HepG2 (cell line): ENCODE measurements around the gene MYO7A. TPM values are rescaled to one million over a fixed set of nuclear protein-coding genes. Genes with fewer than 3 reads are reported as not detected.

Experiments
- ASH2L ChIP-seq: fragments of 300-600, 200-600 bp; sonication (generic); IDR thresholded peaks from 2 replicates; pipeline ENCODE4 v1.7.0; 2017; ENCODE audit warnings: low read depth, mild to moderate bottlenecking, moderate library complexity, mixed read lengths, low read length; ENCODE audit not compliant: insufficient read length
- EZH2 ChIP-seq: conservative IDR thresholded peaks from 2 replicates; pipeline ENCODE4 v1.6.1; 2012; ENCODE audit warnings: mild to moderate bottlenecking, low read depth, low read length, moderate library complexity
- NFIB ChIP-seq: sonication (generic); formaldehyde crosslinking; IDR thresholded peaks from 2 replicates; pipeline ENCODE4 v1.9.0; 2021; ENCODE audit warnings: missing genetic modification reagents, mild to moderate bottlenecking, borderline replicate concordance
- NPAS2 ChIP-seq: sonication (generic); formaldehyde crosslinking; IDR thresholded peaks from 2 replicates; pipeline ENCODE4 v1.8.0; 2022; ENCODE audit warnings: mild to moderate bottlenecking, missing genetic modification reagents, borderline replicate concordance
- NR1H2 ChIP-seq: sonication (generic); formaldehyde crosslinking; IDR thresholded peaks from 2 replicates; pipeline ENCODE4 v1.8.1; 2022; ENCODE audit warnings: low read depth, missing genetic modification reagents, borderline replicate concordance
- PLRG1 ChIP-seq: fragments of 450-650 bp; conservative IDR thresholded peaks from 2 replicates; pipeline ENCODE4 v1.6.1; 2016
- POLR2A ChIP-seq, 2 experiments: IDR thresholded peaks; 2 replicates each; pipeline ENCODE4 v1.6.1; 2011; ENCODE audit warnings: low read depth in 2 of 2, low read length in 2 of 2, mild to moderate bottlenecking in 1 of 2, moderate library complexity in 1 of 2; ENCODE audit not compliant: insufficient read depth in 1 of 2
- PRMT3 ChIP-seq: sonication (generic); formaldehyde crosslinking; IDR thresholded peaks from 2 replicates; pipeline ENCODE4 v1.8.1; 2022; ENCODE audit warnings: low read depth, mild to moderate bottlenecking, moderate library complexity, missing genetic modification reagents, borderline replicate concordance
- SALL1 ChIP-seq: sonication (generic); formaldehyde crosslinking; IDR thresholded peaks from 2 replicates; pipeline ENCODE4 v1.8.0; 2022; ENCODE audit warnings: mild to moderate bottlenecking, missing genetic modification reagents
- TEAD3 ChIP-seq: optimal IDR thresholded peaks from 2 replicates; pipeline ENCODE3; 2016; ENCODE audit warnings: borderline replicate concordance
- ZKSCAN1 ChIP-seq: fragments of 150-350 bp; IDR thresholded peaks from 2 replicates; pipeline ENCODE4 v1.6.1; 2014; ENCODE audit warnings: low read length
- ZNF225 ChIP-seq: sonication (generic); formaldehyde crosslinking; IDR thresholded peaks from 2 replicates; pipeline ENCODE4 v1.4.0; 2020; ENCODE audit warnings: mild to moderate bottlenecking, missing genetic modification reagents
- ZNF256 ChIP-seq: sonication (generic); formaldehyde crosslinking; conservative IDR thresholded peaks from 2 replicates; pipeline ENCODE4 v1.4.0; 2020; ENCODE audit warnings: missing genetic modification reagents
- ZNF564 ChIP-seq: sonication (generic); formaldehyde crosslinking; IDR thresholded peaks from 2 replicates; pipeline ENCODE4 v1.8.1; 2023; ENCODE audit warnings: mild to moderate bottlenecking, missing genetic modification reagents
- ZNF776 ChIP-seq: sonication (generic); formaldehyde crosslinking; IDR thresholded peaks from 2 replicates; pipeline ENCODE4 v1.4.0; 2020; ENCODE audit warnings: mild to moderate bottlenecking, missing genetic modification reagents
- polyA plus RNA-seq, 8 experiments: library from polyadenylated mRNA; depleted of rRNA in 3 of 8; stranded (reverse) in 7 of 8; unstranded in 1 of 8; fragments of >200 nt; fragmentation: Illumina TruSeq in 4 of 8; extraction: Trizol in 4 of 8; gene quantifications; 2 replicates each; pipeline versions ENCODE4 v1.2.1 to v1.2.3, GENCODE V29; 2011 to 2016; ENCODE audit warnings: low read depth in 4 of 8, missing spikeins in 1 of 8, mixed read lengths in 1 of 8; ENCODE audit not compliant: insufficient read depth in 1 of 8
- total RNA-seq, 5 experiments: library from RNA; depleted of rRNA; stranded (reverse); fragments of >200 nt; fragmentation: Illumina TruSeq; extraction: Trizol; gene quantifications; 2 replicates each; pipeline ENCODE4 v1.2.3, GENCODE V29; 2016; ENCODE audit warnings: low read depth in 1 of 5
- TF ChIP-seq, protein P1 (sequence below): sonication (generic); formaldehyde crosslinking; IDR thresholded peaks from 2 replicates; pipeline ENCODE4 v1.4.0; 2020; ENCODE audit warnings: mild to moderate bottlenecking, missing genetic modification reagents
- TF ChIP-seq, protein P2 (sequence below): sonication (generic); formaldehyde crosslinking; IDR thresholded peaks from 2 replicates; pipeline ENCODE4 v1.5.0; 2020; ENCODE audit warnings: missing genetic modification reagents
- TF ChIP-seq, protein P3 (sequence below), 2 experiments: fragments of 450-650 bp in 1 of 2; sonication (generic) in 1 of 2; formaldehyde crosslinking; IDR thresholded peaks; 2 replicates each; pipeline versions ENCODE4 v1.5.0 to v1.8.0; 2020 to 2022; ENCODE audit warnings: mild to moderate bottlenecking in 1 of 2, missing genetic modification reagents in 1 of 2
- TF ChIP-seq, protein P4 (sequence below): IDR thresholded peaks from 2 replicates; pipeline ENCODE4 v1.6.1; 2016
- TF ChIP-seq, protein P5 (sequence below): sonication (generic); formaldehyde crosslinking; conservative IDR thresholded peaks from 2 replicates; pipeline ENCODE4 v1.8.0; 2022; ENCODE audit warnings: missing genetic modification reagents
- TF ChIP-seq, protein P6 (sequence below): sonication (generic); formaldehyde crosslinking; IDR thresholded peaks from 2 replicates; pipeline ENCODE4 v1.4.0; 2020; ENCODE audit warnings: missing genetic modification reagents, low read depth, mild to moderate bottlenecking, borderline replicate concordance

Gene MYO7A
- total and polyA plus RNA-seq, 2 of the 13 experiments (the other 11 are each of a cell fraction or from before 2014, with no cell fraction given) = 7.5 to 10.0 TPM

DNA sequence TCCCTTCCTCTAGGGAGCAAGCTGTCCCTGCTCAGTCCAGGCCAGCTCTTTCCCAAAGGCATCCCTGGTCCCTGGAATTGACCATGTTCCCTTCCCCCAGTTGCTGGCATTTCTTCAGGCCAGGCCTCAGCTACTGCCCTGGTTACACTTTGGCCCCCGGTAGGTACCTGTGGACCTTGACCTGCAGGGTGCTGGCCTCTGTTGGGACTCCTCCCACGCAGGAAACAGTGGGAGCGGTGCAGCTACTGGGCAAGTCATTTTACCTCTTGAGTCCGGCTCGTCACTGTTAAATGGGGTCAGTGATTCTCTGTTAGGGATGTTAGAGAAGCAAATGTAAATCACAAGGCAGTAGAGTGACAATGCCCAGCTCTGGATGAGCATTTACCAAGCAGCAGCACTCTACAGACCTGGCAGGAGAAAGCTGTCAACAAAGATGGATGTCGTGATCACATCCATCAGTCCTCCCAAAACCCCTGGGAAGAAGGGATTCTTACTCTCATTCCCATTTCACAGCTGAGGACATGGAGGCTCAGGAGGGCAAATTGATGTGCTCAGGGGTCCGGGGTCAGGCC lies 16.9 kb downstream of the MYO7A start (continued):
- TF ChIP-seq, protein P1, sequence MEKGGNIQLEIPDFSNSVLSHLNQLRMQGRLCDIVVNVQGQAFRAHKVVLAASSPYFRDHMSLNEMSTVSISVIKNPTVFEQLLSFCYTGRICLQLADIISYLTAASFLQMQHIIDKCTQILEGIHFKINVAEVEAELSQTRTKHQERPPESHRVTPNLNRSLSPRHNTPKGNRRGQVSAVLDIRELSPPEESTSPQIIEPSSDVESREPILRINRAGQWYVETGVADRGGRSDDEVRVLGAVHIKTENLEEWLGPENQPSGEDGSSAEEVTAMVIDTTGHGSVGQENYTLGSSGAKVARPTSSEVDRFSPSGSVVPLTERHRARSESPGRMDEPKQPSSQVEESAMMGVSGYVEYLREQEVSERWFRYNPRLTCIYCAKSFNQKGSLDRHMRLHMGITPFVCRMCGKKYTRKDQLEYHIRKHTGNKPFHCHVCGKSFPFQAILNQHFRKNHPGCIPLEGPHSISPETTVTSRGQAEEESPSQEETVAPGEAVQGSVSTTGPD (CRISPR knock-in tag) = peak; percentile 47; the same call in 1 of the 2 replicates
- TF ChIP-seq, protein P2, sequence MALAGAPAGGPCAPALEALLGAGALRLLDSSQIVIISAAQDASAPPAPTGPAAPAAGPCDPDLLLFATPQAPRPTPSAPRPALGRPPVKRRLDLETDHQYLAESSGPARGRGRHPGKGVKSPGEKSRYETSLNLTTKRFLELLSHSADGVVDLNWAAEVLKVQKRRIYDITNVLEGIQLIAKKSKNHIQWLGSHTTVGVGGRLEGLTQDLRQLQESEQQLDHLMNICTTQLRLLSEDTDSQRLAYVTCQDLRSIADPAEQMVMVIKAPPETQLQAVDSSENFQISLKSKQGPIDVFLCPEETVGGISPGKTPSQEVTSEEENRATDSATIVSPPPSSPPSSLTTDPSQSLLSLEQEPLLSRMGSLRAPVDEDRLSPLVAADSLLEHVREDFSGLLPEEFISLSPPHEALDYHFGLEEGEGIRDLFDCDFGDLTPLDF (CRISPR knock-in tag) = no peak
- no peak for TF ChIP-seq ZKSCAN1
- TF ChIP-seq ZNF256 (CRISPR knock-in tag) = no peak
- TF ChIP-seq, protein P3, sequence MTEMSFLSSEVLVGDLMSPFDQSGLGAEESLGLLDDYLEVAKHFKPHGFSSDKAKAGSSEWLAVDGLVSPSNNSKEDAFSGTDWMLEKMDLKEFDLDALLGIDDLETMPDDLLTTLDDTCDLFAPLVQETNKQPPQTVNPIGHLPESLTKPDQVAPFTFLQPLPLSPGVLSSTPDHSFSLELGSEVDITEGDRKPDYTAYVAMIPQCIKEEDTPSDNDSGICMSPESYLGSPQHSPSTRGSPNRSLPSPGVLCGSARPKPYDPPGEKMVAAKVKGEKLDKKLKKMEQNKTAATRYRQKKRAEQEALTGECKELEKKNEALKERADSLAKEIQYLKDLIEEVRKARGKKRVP (CRISPR knock-in tag; IDR thresholded peaks at IDR 0.05) = no peak
- TF ChIP-seq NR1H2 (CRISPR knock-in tag) = no peak
- no peak for TF ChIP-seq PRMT3 (CRISPR knock-in tag)
- TF ChIP-seq EZH2 = no peak
- TF ChIP-seq ZNF776 (CRISPR knock-in tag) = no peak
- peak; percentile 92 for TF ChIP-seq TEAD3 (CRISPR knock-in tag)
- 0 out of 4 replicates have a peak, but pooled peaks of 1 of the 2 experiments have one; percentile 33 for TF ChIP-seq POLR2A (IDR thresholded peaks at IDR 0.05; ENCODE audit: insufficient read depth in 1 of 2, low read depth in 2 of 2, low read length in 2 of 2)
- TF ChIP-seq PLRG1 = no peak
- no peak for TF ChIP-seq ZNF225 (CRISPR knock-in tag)
- no peak for TF ChIP-seq ZNF564 (CRISPR knock-in tag)
- peak; percentile 80 for TF ChIP-seq SALL1 (CRISPR knock-in tag)
- TF ChIP-seq ASH2L = peak; percentile 72
- TF ChIP-seq, protein P4, sequence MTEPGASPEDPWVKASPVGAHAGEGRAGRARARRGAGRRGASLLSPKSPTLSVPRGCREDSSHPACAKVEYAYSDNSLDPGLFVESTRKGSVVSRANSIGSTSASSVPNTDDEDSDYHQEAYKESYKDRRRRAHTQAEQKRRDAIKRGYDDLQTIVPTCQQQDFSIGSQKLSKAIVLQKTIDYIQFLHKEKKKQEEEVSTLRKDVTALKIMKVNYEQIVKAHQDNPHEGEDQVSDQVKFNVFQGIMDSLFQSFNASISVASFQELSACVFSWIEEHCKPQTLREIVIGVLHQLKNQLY = 0 out of 2 replicates have a peak, but pooled peaks have one; percentile 8
- TF ChIP-seq, protein P5, sequence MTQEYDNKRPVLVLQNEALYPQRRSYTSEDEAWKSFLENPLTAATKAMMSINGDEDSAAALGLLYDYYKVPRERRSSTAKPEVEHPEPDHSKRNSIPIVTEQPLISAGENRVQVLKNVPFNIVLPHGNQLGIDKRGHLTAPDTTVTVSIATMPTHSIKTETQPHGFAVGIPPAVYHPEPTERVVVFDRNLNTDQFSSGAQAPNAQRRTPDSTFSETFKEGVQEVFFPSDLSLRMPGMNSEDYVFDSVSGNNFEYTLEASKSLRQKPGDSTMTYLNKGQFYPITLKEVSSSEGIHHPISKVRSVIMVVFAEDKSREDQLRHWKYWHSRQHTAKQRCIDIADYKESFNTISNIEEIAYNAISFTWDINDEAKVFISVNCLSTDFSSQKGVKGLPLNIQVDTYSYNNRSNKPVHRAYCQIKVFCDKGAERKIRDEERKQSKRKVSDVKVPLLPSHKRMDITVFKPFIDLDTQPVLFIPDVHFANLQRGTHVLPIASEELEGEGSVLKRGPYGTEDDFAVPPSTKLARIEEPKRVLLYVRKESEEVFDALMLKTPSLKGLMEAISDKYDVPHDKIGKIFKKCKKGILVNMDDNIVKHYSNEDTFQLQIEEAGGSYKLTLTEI (CRISPR knock-in tag) = no peak
- TF ChIP-seq NFIB (CRISPR knock-in tag) = no peak
- TF ChIP-seq NPAS2 (CRISPR knock-in tag) = no peak
- TF ChIP-seq, protein P6, sequence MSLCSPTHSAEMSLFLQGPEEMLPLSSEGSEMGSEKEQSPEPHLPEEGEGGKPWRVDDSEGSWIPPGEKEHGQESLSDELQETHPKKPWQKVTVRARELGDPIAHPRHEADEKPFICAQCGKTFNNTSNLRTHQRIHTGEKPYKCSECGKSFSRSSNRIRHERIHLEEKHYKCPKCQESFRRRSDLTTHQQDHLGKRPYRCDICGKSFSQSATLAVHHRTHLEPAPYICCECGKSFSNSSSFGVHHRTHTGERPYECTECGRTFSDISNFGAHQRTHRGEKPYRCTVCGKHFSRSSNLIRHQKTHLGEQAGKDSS (CRISPR knock-in tag) = no peak
